Skin of body (tissue), 2 donors: ENCODE data around the gene RUSF1. TPM values are rescaled to one million over a fixed set of nuclear protein-coding genes. Genes with fewer than 3 reads are reported as not detected.
"Not testable (repeated sequence)": the region's sequence is repeated elsewhere in the genome, so short reads cannot be mapped to it uniquely, and the experiment has no call there.

Experiments
- DNase-seq: peaks from one replicate; lab custom pipeline; 2025; lab: John Stamatoyannopoulos, UW
- total RNA-seq: library from RNA; depleted of rRNA; stranded (reverse); fragments of >200 nt; gene quantifications from one replicate; pipeline ENCODE4 v1.2.3, GENCODE V29; 2014

RUSF1 gene
- total RNA-seq, 1 donor from 2014 or later, result 33.2 TPM

GRCh38 chr16:31487071-31487719, 21.0 kb downstream of the RUSF1 start:
- DNase-seq, result no peak

GRCh38 chr16:31486045-31486444, 22.1 kb downstream of the RUSF1 start:
- DNase-seq, result no peak

- DNase-seq, result no peak
These were observed 22.6 kb downstream of the RUSF1 start for GRCh38 chr16:31485571-31485970.

GRCh38 chr16:31484491-31485171, 23.6 kb downstream of the RUSF1 start:
- DNase-seq, result no peak

- not testable (repeated sequence) for DNase-seq
These were observed 24.1 kb downstream of the RUSF1 start for GRCh38 chr16:31484048-31484447.

- DNase-seq, result no peak
These were observed 25.1 kb downstream of the RUSF1 start, which contains the start of gene SLC5A2 for GRCh38 chr16:31483081-31483480. TSS of gene SLC5A2 (plus strand) at chr16:31483123. CDS start at chr16:31483137, 14 bp downstream.

- DNase-seq, result no peak
These were observed 27.2 kb downstream of the RUSF1 start for GRCh38 chr16:31480851-31481536.

- DNase-seq, result no peak
These were observed 28.4 kb downstream of the RUSF1 start for GRCh38 chr16:31479751-31480150.

- no peak for DNase-seq
These were observed 29.2 kb downstream of the RUSF1 start for GRCh38 chr16:31478956-31479355.

- DNase-seq, result no peak
These were observed 30.7 kb downstream of the RUSF1 start for GRCh38 chr16:31477220-31478216.

GRCh38 chr16:31476303-31477219, 31.6 kb downstream of the RUSF1 start:
- DNase-seq, result no peak

GRCh38 chr16:31475946-31476302, 32.3 kb downstream of the RUSF1 start:
- no peak for DNase-seq

GRCh38 chr16:31474773-31475738, 33.1 kb downstream of the RUSF1 start:
- DNase-seq, result no peak

- DNase-seq, result no peak
These were observed 33.9 kb downstream of the RUSF1 start for GRCh38 chr16:31474173-31474714.

GRCh38 chr16:31473264-31473984, 34.8 kb downstream of the RUSF1 start:
- DNase-seq, result no peak

- peak; percentile 83 for DNase-seq
These were observed 35.4 kb downstream of the RUSF1 start for GRCh38 chr16:31472709-31473203.

- DNase-seq, result peak; percentile 71
These were observed 36.1 kb downstream of the RUSF1 start, which contains the start of gene TGFB1I1 for GRCh38 chr16:31471875-31472708. TSS of gene TGFB1I1 (plus strand) at chr16:31472152. CDS start at chr16:31472189, 37 bp downstream.
